Fibroblast of villous mesenchyme (primary cell): ENCODE data around the gene C1QTNF12. TPM values are rescaled to one million over a fixed set of nuclear protein-coding genes. Genes with fewer than 3 reads are reported as not detected.

Experiments used
- DNase-seq: peaks from one replicate; pipeline ENCODE4 v3.0.0-alpha.2; 2010; ENCODE audit warnings: low read depth
- H3K4me3 ChIP-seq: 2 replicates; pipeline ENCODE4 v1.5.1; 2011; ENCODE audit warnings: low read depth, mild to moderate bottlenecking, low read length
- CTCF ChIP-seq: IDR thresholded peaks from 2 replicates; pipeline ENCODE4 v1.5.1; 2012; ENCODE audit warnings: low read depth, mild to moderate bottlenecking, low read length; ENCODE audit not compliant: insufficient read depth
- total RNA-seq: library from RNA; depleted of rRNA; stranded (reverse); fragments of >200 nt; gene quantifications from 2 replicates; pipeline ENCODE4 v1.2.3, GENCODE V29; 2012

Gene C1QTNF12
- total RNA-seq, 1 donor = 0.43 TPM

- H3K4me3 ChIP-seq = no peak overlapping the region
- no peak for TF ChIP-seq CTCF
- DNase-seq = no peak
Observed at GRCh38 chr1:1216770-1217620, 29.5 kb downstream of the C1QTNF12 start.

- no peak for DNase-seq
- H3K4me3 ChIP-seq = no peak overlapping the region
- TF ChIP-seq CTCF = no peak
Observed at GRCh38 chr1:1215881-1216605, 30.5 kb downstream of the C1QTNF12 start.

GRCh38 chr1:1215080-1215676 lies 31.3 kb downstream of the C1QTNF12 start:
- TF ChIP-seq CTCF = no peak
- DNase-seq = no peak

GRCh38 chr1:1213345-1214265 lies 32.9 kb downstream of the C1QTNF12 start, which contains the start of gene TNFRSF4:
Gene TNFRSF4, minus strand, starts transcription at chr1:1214153. Its CDS starts 26 bp downstream, at chr1:1214127.
- H3K4me3 ChIP-seq = no peak within 1 kb of the TSS
- no peak for TF ChIP-seq CTCF
- DNase-seq = no peak

More at GRCh38 chr1:1215080-1215676, 31.3 kb downstream of the C1QTNF12 start:
- no peak overlapping the region for H3K4me3 ChIP-seq

- peak; percentile 17 for DNase-seq
- no peak overlapping the region for H3K4me3 ChIP-seq
- TF ChIP-seq CTCF = no peak
Observed at GRCh38 chr1:1212780-1213344, 33.7 kb downstream of the C1QTNF12 start.
